NCI-H345 treated with DMSO at 0.1 percent for 48 hours (cell line): Measurements from ENCODE around the gene RAB11B.
"Not testable (repeated sequence)": the region's sequence is repeated elsewhere in the genome, so short reads cannot be mapped to it uniquely, and the experiment has no call there.

Source experiments
- DNase-seq: peaks from one replicate; lab custom pipeline; 2025; ENCODE audit not compliant: unreplicated experiment; lab: John Stamatoyannopoulos, UW

The RAB11B gene

GRCh38 chr19:8393192-8393870 lies 3.2 kb downstream of the RAB11B start:
- DNase-seq: no peak

GRCh38 chr19:8393871-8394250 lies 3.7 kb downstream of the RAB11B start:
- no peak for DNase-seq

GRCh38 chr19:8395621-8396082 lies 5.5 kb downstream of the RAB11B start:
- no peak for DNase-seq

- DNase-seq: no peak
These were observed 6.0 kb downstream of the RAB11B start for GRCh38 chr19:8396185-8396562.

- no peak for DNase-seq
These were observed 6.5 kb downstream of the RAB11B start for GRCh38 chr19:8396563-8397203.

GRCh38 chr19:8397271-8397670 lies 7.1 kb downstream of the RAB11B start:
- DNase-seq: no peak

GRCh38 chr19:8397746-8398310 lies 7.7 kb downstream of the RAB11B start:
- no peak for DNase-seq

GRCh38 chr19:8398311-8398771 lies 8.2 kb downstream of the RAB11B start:
- no peak for DNase-seq

- no peak for DNase-seq
These were observed 9.6 kb downstream of the RAB11B start for GRCh38 chr19:8399681-8400188.

GRCh38 chr19:8401981-8402411 lies 11.8 kb downstream of the RAB11B start:
- no peak for DNase-seq

GRCh38 chr19:8403098-8403819 lies 13.1 kb downstream of the RAB11B start:
- no peak for DNase-seq

- DNase-seq: no peak
These were observed 13.6 kb downstream of the RAB11B start for GRCh38 chr19:8403820-8404109.

GRCh38 chr19:8404391-8405151 lies 14.4 kb downstream of the RAB11B start:
- DNase-seq: no peak

- not testable (repeated sequence) for DNase-seq
These were observed 20.6 kb downstream of the RAB11B start for GRCh38 chr19:8410718-8411117.

- DNase-seq: peak; percentile 87
These were observed 22.8 kb downstream of the RAB11B start, which contains the start of gene MARCHF2 for GRCh38 chr19:8412783-8413628. TSS of gene MARCHF2 (plus strand) at chr19:8413305. CDS start at chr19:8421841, 8,536 bp downstream.

GRCh38 chr19:8413629-8413995 lies 23.5 kb downstream of the RAB11B start:
- no peak for DNase-seq

GRCh38 chr19:8416796-8417195 lies 26.6 kb downstream of the RAB11B start:
- DNase-seq: no peak

- no peak for DNase-seq
These were observed 31.6 kb downstream of the RAB11B start for GRCh38 chr19:8421484-8422461.

GRCh38 chr19:8423817-8424223 lies 33.7 kb downstream of the RAB11B start:
- DNase-seq: no peak
